ENCODE data around the gene TBC1D9. TPM values are rescaled to one million over a fixed set of nuclear protein-coding genes. Genes with fewer than 3 reads are reported as not detected.

TBC1D9 gene
- total and polyA plus RNA-seq, 10 of the 15 experiments (the other 5 are each of a cell fraction or from before 2014, with no cell fraction given) = 0.87 to 14.9 (median 7.1) TPM

GRCh38 chr4:140724760-140725159 is 31.4 kb downstream of the TBC1D9 start (continued):
- no peak for TF ChIP-seq SRF (IDR thresholded peaks at IDR 0.05; ENCODE audit: low read depth in 2 of 2, low read length in 2 of 2)
- no peak for TF ChIP-seq ZNF217 (IDR thresholded peaks at IDR 0.05)
- no peak for TF ChIP-seq SMARCA5 (IDR thresholded peaks at IDR 0.05)
- TF ChIP-seq ATF3 (IDR thresholded peaks at IDR 0.05; ENCODE audit: borderline replicate concordance, extremely low read depth, low read depth, low read length) = no peak

GRCh38 chr4:140720387-140721304 is 35.5 kb downstream of the TBC1D9 start:
- intact Hi-C loops (cut with micrococcal nuclease; ENCODE audit: unreplicated experiment) (no loop called here), in situ Hi-C loops (cut with MboI) (no loop called here)
- Histone ChIP-seq H2AFZ (ENCODE audit: control insufficient read depth, low read depth, low read length) (peak overlapping the region; percentile 96), H3K27ac (ENCODE audit: control insufficient read depth, insufficient read depth) (peak overlapping the region; percentile 89), H4K20me1 (ENCODE audit: control insufficient read depth, insufficient read depth) (no peaks in the 10 kb centered on the region), H3K36me3 (ENCODE audit: control insufficient read depth in 2 of 2, insufficient read depth in 2 of 2, low read length in 1 of 2) (no peaks in the 10 kb centered on the region), H3K4me2 (ENCODE audit: control insufficient read depth, insufficient read depth) (peak overlapping the region; percentile 91), H3K27me3 (replicated peaks in 1 of 2; ENCODE audit: control insufficient read depth in 2 of 2, insufficient read depth in 2 of 2, low read length in 1 of 2) (no peaks in the 10 kb centered on the region), H3K4me1 (ENCODE audit: control insufficient read depth, insufficient read depth, low read length) (peaks cover 28% of the 10 kb centered on the region), H3K79me2 (ENCODE audit: control insufficient read depth, insufficient read depth, low read length) (no peaks in the 10 kb centered on the region; the same call in 1 of the 2 replicates), H3K4me3 (peak overlapping the region; percentile 64), H3K9me3 (replicated peaks; ENCODE audit: control insufficient read depth, insufficient read depth, low read length) (no peaks in the 10 kb centered on the region), H3K9ac (ENCODE audit: control insufficient read depth, insufficient read depth, low read length) (peak overlapping the region; percentile 70)
- ATAC-seq (peak; percentile 79), DNase-seq (ENCODE audit: low read depth, low spot score) (no peak), FAIRE-seq (no peak)
- ChIA-PET SMC1A (ENCODE audit: uncharacterized antibody, unreplicated experiment) (interaction anchor here (0.8 to 1.2 kb wide), 3 partner anchors 11 to 87 kb away, joined by 3 to 4 read pairs (median 3); no protein-coding TSS in a partner anchor), CTCF (interaction anchor here (0.9 to 2.4 kb wide), 4 partner anchors 9 to 163 kb away, joined by 3 to 8 read pairs (median 5); no protein-coding TSS in a partner anchor), POLR2A (no interaction called here), RAD21 (ENCODE audit: unreplicated experiment) (interaction anchor here (0.7 to 1.9 kb wide), 3 partner anchors 9 to 924 kb away, joined by 3 to 5 read pairs (median 4); no protein-coding TSS in a partner anchor)
- BruUV-seq (replicated peaks) = no TSS peak
- 5% methylated on average over 9 of the region's 9 CpGs for WGBS (ENCODE audit: insufficient coverage, insufficient replicate concordance, low lambda C conversion rate, missing lambda C conversion rate)
- TF ChIP-seq NR2F1 (conservative IDR thresholded peaks at IDR 0.05) (peak; percentile 36; the same call in 1 of the 2 replicates), MTA2 (IDR thresholded peaks at IDR 0.05; ENCODE audit: low read depth) (peak; percentile 54; the same call in 1 of the 2 replicates), SUZ12 (IDR thresholded peaks at IDR 0.05; ENCODE audit: unreplicated experiment) (no peak), DPF2 (IDR thresholded peaks at IDR 0.05) (0 out of 2 replicates have a peak, but pooled peaks have one; percentile 32), RAD21 (IDR thresholded peaks at IDR 0.05; ENCODE audit: insufficient read depth, low read depth, low read length) (no peak)
- TF ChIP-seq, protein P1, sequence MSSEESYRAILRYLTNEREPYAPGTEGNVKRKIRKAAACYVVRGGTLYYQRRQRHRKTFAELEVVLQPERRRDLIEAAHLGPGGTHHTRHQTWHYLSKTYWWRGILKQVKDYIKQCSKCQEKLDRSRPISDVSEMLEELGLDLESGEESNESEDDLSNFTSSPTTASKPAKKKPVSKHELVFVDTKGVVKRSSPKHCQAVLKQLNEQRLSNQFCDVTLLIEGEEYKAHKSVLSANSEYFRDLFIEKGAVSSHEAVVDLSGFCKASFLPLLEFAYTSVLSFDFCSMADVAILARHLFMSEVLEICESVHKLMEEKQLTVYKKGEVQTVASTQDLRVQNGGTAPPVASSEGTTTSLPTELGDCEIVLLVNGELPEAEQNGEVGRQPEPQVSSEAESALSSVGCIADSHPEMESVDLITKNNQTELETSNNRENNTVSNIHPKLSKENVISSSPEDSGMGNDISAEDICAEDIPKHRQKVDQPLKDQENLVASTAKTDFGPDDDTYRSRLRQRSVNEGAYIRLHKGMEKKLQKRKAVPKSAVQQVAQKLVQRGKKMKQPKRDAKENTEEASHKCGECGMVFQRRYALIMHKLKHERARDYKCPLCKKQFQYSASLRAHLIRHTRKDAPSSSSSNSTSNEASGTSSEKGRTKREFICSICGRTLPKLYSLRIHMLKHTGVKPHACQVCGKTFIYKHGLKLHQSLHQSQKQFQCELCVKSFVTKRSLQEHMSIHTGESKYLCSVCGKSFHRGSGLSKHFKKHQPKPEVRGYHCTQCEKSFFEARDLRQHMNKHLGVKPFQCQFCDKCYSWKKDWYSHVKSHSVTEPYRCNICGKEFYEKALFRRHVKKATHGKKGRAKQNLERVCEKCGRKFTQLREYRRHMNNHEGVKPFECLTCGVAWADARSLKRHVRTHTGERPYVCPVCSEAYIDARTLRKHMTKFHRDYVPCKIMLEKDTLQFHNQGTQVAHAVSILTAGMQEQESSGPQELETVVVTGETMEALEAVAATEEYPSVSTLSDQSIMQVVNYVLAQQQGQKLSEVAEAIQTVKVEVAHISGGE (CRISPR knock-in tag; IDR thresholded peaks at IDR 0.05) = no peak
- TF ChIP-seq, protein P2, sequence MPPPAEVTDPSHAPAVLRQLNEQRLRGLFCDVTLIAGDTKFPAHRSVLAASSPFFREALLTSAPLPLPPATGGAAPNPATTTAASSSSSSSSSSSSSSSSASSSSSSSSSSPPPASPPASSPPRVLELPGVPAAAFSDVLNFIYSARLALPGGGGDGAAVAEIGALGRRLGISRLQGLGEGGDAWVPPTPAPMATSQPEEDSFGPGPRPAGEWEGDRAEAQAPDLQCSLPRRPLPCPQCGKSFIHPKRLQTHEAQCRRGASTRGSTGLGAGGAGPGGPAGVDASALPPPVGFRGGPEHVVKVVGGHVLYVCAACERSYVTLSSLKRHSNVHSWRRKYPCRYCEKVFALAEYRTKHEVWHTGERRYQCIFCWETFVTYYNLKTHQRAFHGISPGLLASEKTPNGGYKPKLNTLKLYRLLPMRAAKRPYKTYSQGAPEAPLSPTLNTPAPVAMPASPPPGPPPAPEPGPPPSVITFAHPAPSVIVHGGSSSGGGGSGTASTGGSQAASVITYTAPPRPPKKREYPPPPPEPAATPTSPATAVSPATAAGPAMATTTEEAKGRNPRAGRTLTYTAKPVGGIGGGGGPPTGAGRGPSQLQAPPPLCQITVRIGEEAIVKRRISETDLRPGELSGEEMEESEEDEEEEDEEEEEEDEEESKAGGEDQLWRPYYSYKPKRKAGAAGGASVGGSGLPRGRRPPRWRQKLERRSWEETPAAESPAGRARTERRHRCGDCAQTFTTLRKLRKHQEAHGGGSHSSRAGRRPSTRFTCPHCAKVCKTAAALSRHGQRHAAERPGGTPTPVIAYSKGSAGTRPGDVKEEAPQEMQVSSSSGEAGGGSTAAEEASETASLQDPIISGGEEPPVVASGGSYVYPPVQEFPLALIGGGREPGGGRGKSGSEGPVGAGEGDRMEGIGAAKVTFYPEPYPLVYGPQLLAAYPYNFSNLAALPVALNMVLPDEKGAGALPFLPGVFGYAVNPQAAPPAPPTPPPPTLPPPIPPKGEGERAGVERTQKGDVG (CRISPR knock-in tag; IDR thresholded peaks at IDR 0.05) = no peak
- TF ChIP-seq, protein P3, sequence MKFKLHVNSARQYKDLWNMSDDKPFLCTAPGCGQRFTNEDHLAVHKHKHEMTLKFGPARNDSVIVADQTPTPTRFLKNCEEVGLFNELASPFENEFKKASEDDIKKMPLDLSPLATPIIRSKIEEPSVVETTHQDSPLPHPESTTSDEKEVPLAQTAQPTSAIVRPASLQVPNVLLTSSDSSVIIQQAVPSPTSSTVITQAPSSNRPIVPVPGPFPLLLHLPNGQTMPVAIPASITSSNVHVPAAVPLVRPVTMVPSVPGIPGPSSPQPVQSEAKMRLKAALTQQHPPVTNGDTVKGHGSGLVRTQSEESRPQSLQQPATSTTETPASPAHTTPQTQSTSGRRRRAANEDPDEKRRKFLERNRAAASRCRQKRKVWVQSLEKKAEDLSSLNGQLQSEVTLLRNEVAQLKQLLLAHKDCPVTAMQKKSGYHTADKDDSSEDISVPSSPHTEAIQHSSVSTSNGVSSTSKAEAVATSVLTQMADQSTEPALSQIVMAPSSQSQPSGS (IDR thresholded peaks at IDR 0.05; ENCODE audit: low read length) = no peak
